ENCODE data around the gene MEMO1. TPM values are rescaled to one million over a fixed set of nuclear protein-coding genes. Genes with fewer than 3 reads are reported as not detected.
A peak's percentile ranks its signal among the peaks of the same experiment; 100 is the strongest.
"Not testable (repeated sequence)": the region's sequence is repeated elsewhere in the genome, so short reads cannot be mapped to it uniquely, and the experiment has no call there.

MEMO1 gene
- total RNA-seq, 2 donors from 2014 or later = 20.9 to 26.1 TPM

- Histone ChIP-seq H3K4me1 (no peaks in the 10 kb centered on the region), H3K36me3 (no peaks in the 10 kb centered on the region), H3K9me3 (no peaks in the 10 kb centered on the region), H3K4me3 (no peak overlapping the region), H3K27me3 (no peaks in the 10 kb centered on the region), H3K27ac (no peak overlapping the region)
- TF ChIP-seq, protein P1, sequence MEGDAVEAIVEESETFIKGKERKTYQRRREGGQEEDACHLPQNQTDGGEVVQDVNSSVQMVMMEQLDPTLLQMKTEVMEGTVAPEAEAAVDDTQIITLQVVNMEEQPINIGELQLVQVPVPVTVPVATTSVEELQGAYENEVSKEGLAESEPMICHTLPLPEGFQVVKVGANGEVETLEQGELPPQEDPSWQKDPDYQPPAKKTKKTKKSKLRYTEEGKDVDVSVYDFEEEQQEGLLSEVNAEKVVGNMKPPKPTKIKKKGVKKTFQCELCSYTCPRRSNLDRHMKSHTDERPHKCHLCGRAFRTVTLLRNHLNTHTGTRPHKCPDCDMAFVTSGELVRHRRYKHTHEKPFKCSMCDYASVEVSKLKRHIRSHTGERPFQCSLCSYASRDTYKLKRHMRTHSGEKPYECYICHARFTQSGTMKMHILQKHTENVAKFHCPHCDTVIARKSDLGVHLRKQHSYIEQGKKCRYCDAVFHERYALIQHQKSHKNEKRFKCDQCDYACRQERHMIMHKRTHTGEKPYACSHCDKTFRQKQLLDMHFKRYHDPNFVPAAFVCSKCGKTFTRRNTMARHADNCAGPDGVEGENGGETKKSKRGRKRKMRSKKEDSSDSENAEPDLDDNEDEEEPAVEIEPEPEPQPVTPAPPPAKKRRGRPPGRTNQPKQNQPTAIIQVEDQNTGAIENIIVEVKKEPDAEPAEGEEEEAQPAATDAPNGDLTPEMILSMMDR (IDR thresholded peaks at IDR 0.05) = no peak
- DNase-seq (ENCODE audit: low spot score) = no peak
These were observed 145.6 kb downstream of the MEMO1 start for GRCh38 chr2:31865215-31865614.

GRCh38 chr2:31863867-31864266, 146.9 kb downstream of the MEMO1 start:
- Histone ChIP-seq H3K36me3 (no peaks in the 10 kb centered on the region), H3K4me3 (no peak overlapping the region), H3K27me3 (no peaks in the 10 kb centered on the region), H3K27ac (no peak overlapping the region), H3K9me3 (no peaks in the 10 kb centered on the region), H3K4me1 (no peaks in the 10 kb centered on the region)
- DNase-seq (ENCODE audit: low spot score) = no peak
- TF ChIP-seq, protein P1 (IDR thresholded peaks at IDR 0.05) = no peak

GRCh38 chr2:31863015-31863656, 147.7 kb downstream of the MEMO1 start:
- H3K27me3 ChIP-seq; H3K4me3 ChIP-seq; H3K36me3 ChIP-seq; H3K4me1 ChIP-seq; H3K9me3 ChIP-seq; H3K27ac ChIP-seq; DNase-seq (ENCODE audit: low spot score): not testable (repeated sequence)

DNA sequence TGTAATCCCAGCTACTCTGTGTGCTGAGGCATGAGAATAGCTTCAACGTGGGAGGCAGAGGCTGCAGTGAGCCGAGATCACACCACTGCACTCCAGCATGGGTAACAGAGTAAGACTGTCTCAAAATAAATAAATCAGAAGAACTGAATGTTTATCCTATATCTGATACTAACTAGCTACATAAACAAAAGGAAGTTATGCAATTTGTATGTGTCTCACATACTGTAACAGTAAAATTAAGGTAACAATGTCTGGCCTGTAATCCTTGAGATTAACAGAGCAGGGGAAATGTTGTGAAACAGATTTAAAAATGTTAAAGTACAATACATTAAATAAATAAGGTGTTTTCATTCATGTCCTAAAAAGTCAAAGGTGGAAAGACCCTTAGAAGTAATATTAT, 150.8 kb downstream of the MEMO1 start:
- no peak overlapping the region for H3K4me3 ChIP-seq
- DNase-seq (ENCODE audit: low spot score) = no peak
- TF ChIP-seq, protein P1 (IDR thresholded peaks at IDR 0.05) = no peak
- H3K4me1 ChIP-seq = no peaks in the 10 kb centered on the region
- H3K27ac ChIP-seq = no peak overlapping the region
- no peaks in the 10 kb centered on the region for H3K36me3 ChIP-seq
- H3K9me3 ChIP-seq = no peaks in the 10 kb centered on the region
- no peaks in the 10 kb centered on the region for H3K27me3 ChIP-seq

GRCh38 chr2:31853521-31853920, 157.3 kb downstream of the MEMO1 start:
- Histone ChIP-seq H3K27ac (no peak overlapping the region), H3K4me3 (no peak overlapping the region), H3K36me3 (no peaks in the 10 kb centered on the region), H3K9me3 (no peaks in the 10 kb centered on the region), H3K4me1 (no peaks in the 10 kb centered on the region), H3K27me3 (no peaks in the 10 kb centered on the region)
- no peak for DNase-seq (ENCODE audit: low spot score)
- TF ChIP-seq, protein P1 (IDR thresholded peaks at IDR 0.05) = no peak

- not testable (repeated sequence) for H3K4me1 ChIP-seq
These were observed 168.7 kb downstream of the MEMO1 start for GRCh38 chr2:31842150-31842549.

GRCh38 chr2:31835450-31835849, 175.4 kb downstream of the MEMO1 start:
- Histone ChIP-seq H3K27me3 (no peaks in the 10 kb centered on the region), H3K27ac (peak overlapping the region in 1 of 2 donors; percentile 25), H3K4me1 (no peaks in the 10 kb centered on the region), H3K4me3 (no peak overlapping the region), H3K9me3 (no peaks in the 10 kb centered on the region), H3K36me3 (no peaks in the 10 kb centered on the region)
- TF ChIP-seq, protein P1 (IDR thresholded peaks at IDR 0.05) = no peak
- no peak for DNase-seq (ENCODE audit: low spot score)

More at GRCh38 chr2:31842150-31842549, 168.7 kb downstream of the MEMO1 start:
- H3K9me3 ChIP-seq; DNase-seq (ENCODE audit: low spot score); H3K4me3 ChIP-seq; H3K27me3 ChIP-seq; H3K36me3 ChIP-seq; H3K27ac ChIP-seq: not testable (repeated sequence)
